Activated naive CD8-positive, alpha-beta T cell treated with anti-CD3 and anti-CD28 coated beads, Interleukin-2, amount 50 U/mL, for 16 hours (primary cell): ENCODE measurements around the gene GALNT14.
"Not testable (repeated sequence)": the region's sequence is repeated elsewhere in the genome, so short reads cannot be mapped to it uniquely, and the experiment has no call there.

Experiments
- DNase-seq: peaks from one replicate; pipeline ENCODE4 v3.0.0-alpha.2; 2020; ENCODE audit warnings: low read depth, low spot score

GALNT14 gene

DNA sequence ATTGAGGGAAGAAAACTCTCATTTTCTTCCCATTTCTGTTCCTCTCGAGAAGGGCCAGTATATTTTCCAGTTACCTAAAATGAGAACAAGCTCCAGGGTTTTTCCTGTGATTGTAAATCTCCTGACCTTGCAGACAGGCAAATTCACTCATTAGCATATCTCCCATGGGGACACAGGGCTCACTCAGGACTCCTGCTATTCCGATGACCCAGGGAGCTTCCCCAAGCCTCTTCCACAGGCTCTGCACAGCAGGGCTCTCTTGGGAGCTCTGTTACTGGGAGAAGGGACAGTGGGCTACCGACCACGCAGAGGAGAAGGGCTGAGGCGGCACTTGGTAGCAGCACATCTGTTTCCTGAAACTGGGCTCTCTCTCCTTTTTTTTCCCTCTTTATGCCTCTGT is 195.8 kb downstream of the GALNT14 start:
- DNase-seq = no peak

GRCh38 chr2:30940839-30941238 is 197.4 kb downstream of the GALNT14 start:
- no peak for DNase-seq

GRCh38 chr2:30939364-30939763 is 198.9 kb downstream of the GALNT14 start:
- DNase-seq = no peak

DNA sequence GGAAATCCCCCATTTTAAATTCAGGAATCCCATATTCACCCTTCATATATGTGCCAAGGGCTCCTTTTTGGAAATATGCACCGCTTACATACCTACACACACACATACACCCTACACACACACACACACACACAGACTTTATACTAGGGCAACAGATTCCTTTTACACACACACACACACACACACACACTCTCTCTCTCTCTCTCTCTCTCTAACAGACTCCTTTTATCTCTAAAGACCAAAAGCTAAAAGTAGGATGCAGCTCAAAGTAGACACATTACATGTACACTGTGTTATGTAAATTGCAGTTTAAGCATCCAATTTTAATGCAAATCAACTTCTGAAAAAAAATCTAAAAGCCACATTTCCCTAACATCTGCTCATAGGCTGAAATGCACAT is 200.0 kb downstream of the GALNT14 start:
- DNase-seq = no peak

DNA sequence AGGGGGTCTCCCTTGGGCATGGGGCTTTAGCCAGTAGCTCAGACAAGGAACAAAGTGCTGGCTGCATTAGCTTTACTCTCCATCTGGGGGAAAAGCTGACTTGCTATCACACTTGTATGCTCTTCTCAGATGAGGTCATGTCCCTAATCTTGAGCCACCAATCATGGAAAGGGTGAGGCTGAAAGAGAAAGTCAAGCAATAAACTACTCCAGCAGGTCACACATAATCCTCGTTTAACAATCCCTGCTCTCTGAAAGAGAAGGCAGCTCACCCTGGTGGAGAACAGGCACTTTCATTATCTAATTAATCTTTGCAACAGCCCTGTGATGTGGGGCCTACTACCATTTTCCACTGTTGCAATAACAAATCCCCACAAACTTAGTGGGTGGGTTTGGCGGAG is 201.3 kb downstream of the GALNT14 start:
- no peak for DNase-seq

DNA sequence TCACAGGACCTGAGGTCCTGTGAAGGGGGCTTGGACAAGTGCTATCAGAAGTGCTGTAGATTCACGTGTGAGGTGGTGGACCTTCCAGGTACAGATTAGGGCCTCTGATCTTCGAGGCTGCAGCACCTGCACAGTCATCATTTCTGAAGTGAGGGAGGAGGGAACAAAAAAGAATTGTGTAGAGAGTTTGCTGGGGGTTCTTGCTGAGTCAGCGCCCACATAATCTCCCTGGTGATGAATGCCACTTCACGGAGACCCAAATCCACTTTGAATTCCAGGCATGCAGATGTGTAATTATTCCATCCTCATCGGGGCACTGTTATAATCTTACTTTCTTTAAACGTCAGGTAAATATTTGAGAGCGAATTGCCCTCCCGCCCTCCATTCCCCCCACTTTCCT is 202.4 kb downstream of the GALNT14 start:
- DNase-seq = no peak

DNA sequence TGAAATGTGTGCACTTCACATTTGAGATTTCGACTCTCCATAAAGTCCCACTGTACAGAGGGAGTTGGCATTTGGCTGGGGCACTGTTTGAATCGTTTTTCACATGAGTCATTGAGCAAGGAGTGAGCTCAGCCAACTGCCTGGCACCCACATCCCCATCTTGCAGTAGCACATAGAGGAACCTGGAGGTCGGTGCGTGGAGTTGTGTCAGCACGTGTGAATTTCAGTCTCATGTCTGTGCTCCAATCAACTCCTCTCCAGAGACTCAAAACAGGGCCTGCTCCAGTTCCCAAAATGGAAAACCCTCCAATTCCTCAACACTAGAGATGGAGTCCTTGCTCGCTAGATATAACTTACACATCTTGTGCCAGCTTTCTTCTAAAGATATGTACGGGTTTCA is 204.2 kb downstream of the GALNT14 start:
- DNase-seq = no peak

GRCh38 chr2:30933496-30933895 is 204.7 kb downstream of the GALNT14 start:
- DNase-seq = no peak

GRCh38 chr2:30932870-30933269 is 205.4 kb downstream of the GALNT14 start:
- no peak for DNase-seq

- no peak for DNase-seq
These were observed 206.3 kb downstream of the GALNT14 start for GRCh38 chr2:30931841-30932407.

- no peak for DNase-seq
These were observed 207.5 kb downstream of the GALNT14 start for GRCh38 chr2:30930716-30931115.

- DNase-seq = no peak
These were observed 210.7 kb downstream of the GALNT14 start for GRCh38 chr2:30927465-30928075.

DNA sequence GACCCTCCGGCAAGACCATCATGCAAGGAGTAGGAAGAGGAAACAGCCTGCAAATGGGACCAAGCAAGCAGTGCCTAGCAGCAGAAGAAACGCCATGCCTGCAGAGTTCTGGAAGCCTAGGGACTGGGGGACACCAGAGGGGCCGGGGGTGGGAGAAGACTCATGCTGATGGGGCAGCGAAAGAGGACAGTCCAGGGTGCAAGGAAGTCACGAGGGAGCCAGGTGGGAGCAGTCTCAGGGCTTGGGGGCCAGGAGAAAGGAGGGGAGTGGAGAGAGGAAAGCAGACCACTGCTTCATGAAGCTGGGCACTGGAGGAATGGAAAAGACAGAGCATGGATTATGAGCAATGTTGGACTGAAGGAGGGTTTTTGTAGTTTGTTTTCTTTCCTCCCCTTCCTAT is 211.6 kb downstream of the GALNT14 start:
- no peak for DNase-seq

GRCh38 chr2:30923623-30924022 is 214.6 kb downstream of the GALNT14 start:
- no peak for DNase-seq

- DNase-seq = no peak
These were observed 217.7 kb downstream of the GALNT14 start for GRCh38 chr2:30920511-30920910.

DNA sequence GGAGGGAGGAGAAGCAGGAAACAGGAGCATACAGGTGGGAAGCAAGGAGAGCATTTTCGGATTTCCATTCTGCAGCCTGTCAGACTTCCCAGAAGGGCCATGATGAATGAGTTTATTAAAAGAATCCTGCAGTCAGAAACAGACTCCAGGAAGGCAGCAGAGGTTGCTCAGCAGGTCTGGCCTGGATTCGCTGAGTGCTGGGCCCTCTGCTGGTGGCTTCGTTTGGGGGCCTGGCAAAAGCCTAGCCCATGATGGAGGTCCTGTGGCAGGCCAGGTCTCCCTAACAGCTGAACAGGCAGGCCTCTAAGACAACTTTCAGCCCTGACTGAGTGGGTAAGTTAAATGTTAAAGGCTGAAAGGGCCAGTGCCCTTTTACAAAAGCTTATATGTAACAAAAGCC is 222.8 kb downstream of the GALNT14 start:
- DNase-seq = no peak

- no peak for DNase-seq
These were observed 223.8 kb downstream of the GALNT14 start for GRCh38 chr2:30914456-30914855.

- DNase-seq = no peak
These were observed 226.2 kb downstream of the GALNT14 start for GRCh38 chr2:30912056-30912455.

DNA sequence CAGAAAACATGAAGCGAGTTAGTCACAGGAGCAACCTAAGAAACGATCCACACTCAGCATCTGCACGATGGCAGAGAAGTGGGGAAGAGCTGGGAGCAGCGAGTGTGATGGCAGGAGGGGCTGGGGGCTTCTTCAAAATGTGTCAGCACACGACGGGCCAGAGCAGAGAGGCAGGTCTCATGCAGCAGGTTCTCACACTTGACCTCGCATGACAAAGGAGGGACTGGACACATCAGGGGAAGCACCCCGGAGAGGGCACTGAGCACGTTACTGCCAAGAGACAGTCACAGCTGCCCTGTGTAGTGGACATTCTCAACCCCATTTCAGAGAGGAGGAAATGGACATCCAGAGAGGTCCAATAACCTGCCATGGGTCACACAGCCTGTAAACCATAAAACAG is 226.9 kb downstream of the GALNT14 start:
- DNase-seq = no peak

DNA sequence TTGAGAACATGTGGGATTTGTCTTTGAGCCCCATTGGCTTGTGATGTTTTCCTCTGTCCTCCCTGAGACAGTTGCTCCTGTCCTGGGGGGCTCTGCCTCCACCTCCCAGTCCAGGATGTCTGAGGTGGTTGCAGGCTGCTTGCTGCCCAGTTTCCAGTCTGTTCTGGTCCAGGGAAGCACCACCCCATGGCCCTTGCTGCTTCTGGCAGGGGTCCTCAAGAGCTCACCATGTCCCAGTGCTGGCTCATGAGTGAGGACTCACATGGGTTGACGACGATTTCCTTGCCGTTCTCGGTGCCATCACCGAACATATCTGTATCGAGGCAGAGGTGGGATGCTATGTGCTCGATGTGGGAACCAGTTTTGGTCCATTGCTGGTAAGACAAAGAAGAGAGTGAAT is 227.6 kb downstream of the GALNT14 start:
- no peak for DNase-seq

GRCh38 chr2:30904437-30904836 is 233.8 kb downstream of the GALNT14 start:
- DNase-seq = not testable (repeated sequence)

DNA sequence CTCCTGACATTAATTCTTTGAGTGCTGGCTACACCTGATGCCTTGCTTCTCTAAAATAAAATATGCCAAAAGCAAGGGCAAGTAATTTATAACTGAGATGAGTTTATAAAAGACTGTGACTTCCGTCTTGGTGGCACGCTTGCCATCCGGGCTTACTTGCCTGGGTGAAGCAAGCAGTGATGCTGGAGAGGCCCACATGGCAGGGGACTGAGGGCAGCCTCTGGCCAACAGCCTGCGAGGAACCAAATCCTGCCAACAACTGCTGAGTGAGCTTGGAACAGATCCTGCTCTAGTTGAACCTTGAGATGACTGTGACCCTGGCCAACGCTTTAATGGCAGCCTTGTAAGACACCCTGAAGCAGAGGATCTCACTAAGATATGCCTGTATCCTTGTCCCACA is 234.9 kb downstream of the GALNT14 start:
- DNase-seq = no peak

- no peak for DNase-seq
These were observed 237.9 kb downstream of the GALNT14 start for GRCh38 chr2:30900381-30900780.

DNA sequence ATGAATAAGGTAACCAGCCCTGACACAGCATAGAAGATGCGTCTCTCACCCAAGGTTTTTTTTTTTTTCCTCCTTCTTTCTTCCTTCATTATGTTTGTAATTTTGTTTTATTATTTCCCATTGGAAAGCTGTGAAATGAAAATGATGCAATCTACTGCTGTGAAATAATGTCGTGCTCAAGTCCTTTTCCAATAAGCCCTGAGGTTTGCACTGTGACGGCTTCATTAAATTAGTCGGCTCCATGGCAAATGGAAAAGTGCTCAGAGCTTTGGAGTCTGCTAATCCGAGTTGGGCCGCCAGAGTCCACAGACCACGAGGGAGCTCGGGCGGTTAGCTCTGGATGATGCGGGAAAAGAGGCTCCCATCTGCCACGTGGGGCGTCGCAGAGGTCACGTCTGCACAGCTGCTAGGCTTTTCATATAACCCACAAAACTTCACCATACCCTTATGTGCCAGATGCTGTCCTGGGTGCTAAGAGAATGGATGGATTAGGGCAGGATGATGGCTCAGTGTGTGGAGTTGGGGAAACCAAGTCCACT is 238.7 kb downstream of the GALNT14 start:
- DNase-seq = no peak
